AG04450 (cell line): ENCODE measurements around the gene LINGO1. TPM values are rescaled to one million over a fixed set of nuclear protein-coding genes. Genes with fewer than 3 reads are reported as not detected.

Experiments
- CTCF ChIA-PET: fragments of 300-600, 350-600 bp; formaldehyde crosslinking; extraction: SDS; loops from one replicate; lab custom pipeline; 2022; ENCODE audit warnings: antibody characterized with exemption, inconsistent platforms; lab: Charles Lee
- POLR2A ChIA-PET: fragments of 350-600 bp; formaldehyde crosslinking; extraction: SDS; loops from one replicate; lab custom pipeline; 2021; ENCODE audit warnings: antibody characterized with exemption, inconsistent platforms; lab: Yijun Ruan, JAX
- DNase-seq: peaks from one replicate; pipeline ENCODE4 v3.0.0-alpha.2; 2011; ENCODE audit warnings: low read depth, low spot score
- H3K27ac ChIP-seq: one replicate; pipeline ENCODE4 v1.5.1; 2012; ENCODE audit warnings: low read depth, low read length, control low read depth
- H3K27me3 ChIP-seq: one replicate; pipeline ENCODE4 v1.6.0; 2012; ENCODE audit warnings: low read length; ENCODE audit not compliant: control insufficient read depth, insufficient read depth
- H3K4me3 ChIP-seq: 2 replicates; pipeline ENCODE4 v1.5.1; 2011; ENCODE audit warnings: mild to moderate bottlenecking, low read depth, low read length, control low read depth
- H3K9me3 ChIP-seq: 2 replicates; pipeline ENCODE4 v1.5.1; 2012; ENCODE audit warnings: low read length; ENCODE audit not compliant: control insufficient read depth, insufficient read depth
- polyA plus RNA-seq: library from polyadenylated mRNA; depleted of rRNA; stranded (reverse); fragments of >200 nt; gene quantifications from 2 replicates; pipeline ENCODE4 v1.2.3, GENCODE V29; 2011
- TF ChIP-seq, protein P1 (sequence below): IDR thresholded peaks from 2 replicates; pipeline ENCODE4 v1.5.1; 2011; ENCODE audit warnings: low read depth, low read length, control low read depth, inconsistent platforms

The LINGO1 gene
- polyA plus RNA-seq, 1 experiment: not detected

DNA sequence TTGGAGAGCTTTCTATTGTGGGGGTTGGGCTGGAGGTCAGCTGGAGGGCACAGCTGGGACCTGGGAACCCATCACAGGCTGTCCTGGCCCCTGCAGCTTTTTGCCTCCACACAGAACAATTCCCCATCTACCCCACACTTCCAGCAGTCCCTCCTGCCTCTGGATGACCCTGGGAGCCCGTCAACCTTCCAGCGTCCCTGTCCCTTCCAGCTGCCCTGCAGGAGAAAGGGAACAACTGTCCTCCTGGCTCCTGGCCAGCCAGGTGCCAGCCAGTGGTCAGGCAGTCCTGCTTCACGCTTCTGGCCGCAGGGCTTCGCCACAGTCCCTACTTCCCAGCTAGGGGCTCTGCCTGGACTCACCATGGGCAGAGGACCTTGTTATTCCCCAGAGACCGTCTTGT lies 27.2 kb downstream of the LINGO1 start:
- TF ChIP-seq, protein P1, sequence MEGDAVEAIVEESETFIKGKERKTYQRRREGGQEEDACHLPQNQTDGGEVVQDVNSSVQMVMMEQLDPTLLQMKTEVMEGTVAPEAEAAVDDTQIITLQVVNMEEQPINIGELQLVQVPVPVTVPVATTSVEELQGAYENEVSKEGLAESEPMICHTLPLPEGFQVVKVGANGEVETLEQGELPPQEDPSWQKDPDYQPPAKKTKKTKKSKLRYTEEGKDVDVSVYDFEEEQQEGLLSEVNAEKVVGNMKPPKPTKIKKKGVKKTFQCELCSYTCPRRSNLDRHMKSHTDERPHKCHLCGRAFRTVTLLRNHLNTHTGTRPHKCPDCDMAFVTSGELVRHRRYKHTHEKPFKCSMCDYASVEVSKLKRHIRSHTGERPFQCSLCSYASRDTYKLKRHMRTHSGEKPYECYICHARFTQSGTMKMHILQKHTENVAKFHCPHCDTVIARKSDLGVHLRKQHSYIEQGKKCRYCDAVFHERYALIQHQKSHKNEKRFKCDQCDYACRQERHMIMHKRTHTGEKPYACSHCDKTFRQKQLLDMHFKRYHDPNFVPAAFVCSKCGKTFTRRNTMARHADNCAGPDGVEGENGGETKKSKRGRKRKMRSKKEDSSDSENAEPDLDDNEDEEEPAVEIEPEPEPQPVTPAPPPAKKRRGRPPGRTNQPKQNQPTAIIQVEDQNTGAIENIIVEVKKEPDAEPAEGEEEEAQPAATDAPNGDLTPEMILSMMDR: no peak
- Histone ChIP-seq H3K9me3 (no peaks in the 10 kb centered on the region), H3K27ac (no peak overlapping the region), H3K27me3 (peaks cover 9% of the 10 kb centered on the region), H3K4me3 (no peak overlapping the region)
- ChIA-PET CTCF (interaction anchor here (3.0 kb wide), 1 partner anchor 12 kb away, joined by 8 read pairs; no protein-coding TSS in a partner anchor), POLR2A (no interaction called here)
- DNase-seq: no peak

DNA sequence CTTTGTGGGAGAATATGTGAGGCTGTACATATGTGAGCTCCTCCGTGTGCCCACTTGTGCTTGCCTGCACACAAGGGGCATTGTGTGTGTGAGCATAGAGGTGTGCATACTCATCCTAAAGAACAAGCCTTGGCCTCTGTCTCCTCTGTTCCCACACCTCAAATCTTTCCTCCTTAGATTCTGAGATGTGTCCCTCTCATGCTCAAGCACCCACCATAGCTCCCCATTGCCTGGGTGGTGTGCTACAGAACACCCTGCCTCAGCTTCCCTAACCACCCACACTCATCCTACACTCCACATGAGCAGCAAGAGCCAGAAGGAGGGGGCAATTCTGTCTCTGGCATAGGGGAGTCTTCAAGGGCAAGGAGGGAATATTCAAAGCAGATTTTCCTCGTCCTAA lies 27.7 kb downstream of the LINGO1 start:
- POLR2A ChIA-PET: no interaction called here
- DNase-seq: no peak
- CTCF ChIA-PET: interaction anchor here (1.0 to 3.0 kb wide), 2 partner anchors 12 to 61 kb away, joined by 4 to 8 read pairs; no protein-coding TSS in a partner anchor
- no peak overlapping the region for H3K4me3 ChIP-seq
- peaks cover 9% of the 10 kb centered on the region for H3K27me3 ChIP-seq
- TF ChIP-seq, protein P1: no peak
- no peaks in the 10 kb centered on the region for H3K9me3 ChIP-seq
- no peak overlapping the region for H3K27ac ChIP-seq

DNA sequence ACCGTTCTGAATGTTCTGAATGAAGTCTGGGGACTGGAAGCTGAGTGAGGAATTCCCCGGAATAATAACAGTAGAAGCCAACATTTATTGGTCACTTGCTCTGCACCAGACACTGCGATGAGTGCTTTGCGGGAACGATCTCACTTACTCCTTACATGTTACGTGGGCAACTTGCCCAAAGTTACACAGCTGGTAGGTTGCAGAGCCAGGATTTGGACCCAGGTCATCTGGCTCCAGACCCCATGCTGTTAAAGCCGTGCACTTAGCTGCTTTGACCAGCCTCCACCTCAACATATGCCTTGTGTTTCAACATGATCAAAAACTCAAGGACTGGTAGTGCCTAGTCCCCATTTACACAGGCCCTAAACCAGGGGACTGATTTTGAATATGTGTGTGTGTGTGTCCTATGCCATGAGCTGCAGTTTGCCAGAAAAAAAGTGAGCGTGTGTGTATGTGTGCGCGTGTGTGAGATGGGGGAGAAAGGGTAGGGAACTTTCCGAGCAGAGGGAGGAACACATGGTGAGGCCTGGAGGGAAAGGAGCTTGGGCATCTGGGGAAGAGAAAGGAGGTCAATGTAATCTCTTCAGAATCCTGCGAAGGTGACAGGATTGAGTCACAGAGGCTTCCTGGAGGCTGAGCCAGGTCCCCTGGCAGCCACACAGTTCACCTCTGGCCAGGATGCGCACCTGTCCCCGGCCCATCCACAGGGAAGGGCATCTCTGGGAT lies 28.9 kb downstream of the LINGO1 start:
- H3K4me3 ChIP-seq: no peak overlapping the region
- CTCF ChIA-PET: interaction anchor here (1.0 kb wide), 1 partner anchor 14 kb away, joined by 3 read pairs; no protein-coding TSS in a partner anchor
- TF ChIP-seq, protein P1: no peak
- H3K27me3 ChIP-seq: peaks cover 6% of the 10 kb centered on the region
- POLR2A ChIA-PET: interaction anchor here (0.6 kb wide), 1 partner anchor 659 kb away, joined by 3 read pairs; no protein-coding TSS in a partner anchor
- H3K9me3 ChIP-seq: no peaks in the 10 kb centered on the region
- DNase-seq: no peak
- H3K27ac ChIP-seq: no peak overlapping the region

DNA sequence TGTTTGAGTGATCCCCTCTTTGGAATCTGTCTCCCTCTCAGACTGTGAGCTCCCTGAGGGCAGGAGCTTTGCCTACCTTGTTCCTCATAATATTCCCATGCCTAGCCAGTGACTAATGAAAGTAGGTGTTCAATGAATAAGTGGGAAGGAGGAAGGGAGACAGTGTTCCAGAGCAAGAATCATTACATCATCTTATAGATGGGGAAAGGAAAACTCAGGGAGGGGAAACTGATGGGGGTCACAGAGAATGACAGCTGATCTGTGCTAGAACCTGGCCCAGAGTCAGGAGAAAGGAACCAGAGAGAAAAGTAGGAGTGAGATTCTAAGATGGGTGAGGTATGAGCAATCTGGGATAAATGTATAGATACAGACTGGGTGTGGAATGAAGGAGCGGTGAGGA lies 29.9 kb downstream of the LINGO1 start:
- DNase-seq: no peak
- Histone ChIP-seq H3K27me3 (peaks cover 6% of the 10 kb centered on the region), H3K4me3 (no peak overlapping the region), H3K27ac (no peak overlapping the region), H3K9me3 (no peaks in the 10 kb centered on the region)
- ChIA-PET POLR2A (no interaction called here), CTCF (interaction anchor here (1.0 to 2.4 kb wide), 2 partner anchors 15 to 31 kb away, joined by 3 to 8 read pairs; no protein-coding TSS in a partner anchor)
- TF ChIP-seq, protein P1: no peak

DNA sequence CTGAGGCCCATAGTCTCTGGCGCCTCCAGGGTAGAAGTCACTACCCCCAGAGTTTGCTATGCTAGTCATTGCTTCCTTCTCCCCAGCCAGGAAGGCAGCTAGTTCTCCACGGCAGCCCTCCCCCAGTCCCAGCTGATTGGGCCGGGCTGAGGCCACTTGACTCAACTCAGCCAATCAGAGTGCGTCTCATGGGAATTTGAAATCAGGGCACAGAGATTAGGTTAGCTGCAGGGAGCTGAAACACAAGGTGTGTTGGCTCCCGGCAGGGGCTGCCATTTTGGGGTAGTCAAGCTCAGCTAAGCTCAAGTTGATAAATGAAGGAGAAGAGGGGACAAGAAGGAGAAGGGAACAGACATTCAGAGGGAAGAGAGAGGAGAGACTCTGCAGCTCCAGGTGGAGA lies 32.8 kb downstream of the LINGO1 start:
- CTCF ChIA-PET: interaction anchor here (0.6 kb wide), 1 partner anchor 33 kb away, joined by 5 read pairs; the partner anchor contains the start of gene LINGO1
- DNase-seq: no peak

More for the DNA sequence above, 32.8 kb downstream of the LINGO1 start:
- TF ChIP-seq, protein P1: no peak
- H3K27ac ChIP-seq: no peak overlapping the region
- peaks cover 3% of the 10 kb centered on the region for H3K27me3 ChIP-seq
- POLR2A ChIA-PET: no interaction called here
- no peak overlapping the region for H3K4me3 ChIP-seq
- no peaks in the 10 kb centered on the region for H3K9me3 ChIP-seq
